Measurements from ENCODE around the gene GGCX. TPM values are rescaled to one million over a fixed set of nuclear protein-coding genes. Genes with fewer than 3 reads are reported as not detected.
A peak's percentile ranks its signal among the peaks of the same experiment; 100 is the strongest.

GGCX gene
- total and polyA plus RNA-seq, 9 of the 15 experiments (the other 6 are each of a cell fraction or from before 2014, with no cell fraction given) = 14.4 to 47.1 (median 28.1) TPM

GRCh38 chr2:85577386-85578242 lies 16.3 kb upstream of the GGCX start, which contains the start of gene VAMP8 (continued):
- TF ChIP-seq POLR3G (IDR thresholded peaks at IDR 0.05; ENCODE audit: extremely low read depth, insufficient read length, insufficient replicate concordance) = no peak
- TF ChIP-seq NONO (IDR thresholded peaks at IDR 0.05; ENCODE audit: low read depth in 2 of 2, low read length in 1 of 2) = no peak
- TF ChIP-seq E2F8 (IDR thresholded peaks at IDR 0.05; ENCODE audit: low read depth, partially characterized antibody) = no peak
- TF ChIP-seq MCM2 (IDR thresholded peaks at IDR 0.05; ENCODE audit: low read depth) = no peak
- no peak; the same call in 1 of the 2 replicates for TF ChIP-seq BACH1 (tag; IDR thresholded peaks at IDR 0.05)
- TF ChIP-seq NRF1 (conservative IDR thresholded peaks at IDR 0.05 in 1 of 2, IDR thresholded peaks at IDR 0.05 in 1 of 2) = peak; percentile 32 to 51; a peak in 3 of 4 replicates
- TF ChIP-seq ZNF584 (CRISPR knock-in tag; IDR thresholded peaks at IDR 0.05; ENCODE audit: low read depth) = no peak
- no peak; the same call in 1 of the 2 replicates for TF ChIP-seq ZNF263 (CRISPR knock-in tag; IDR thresholded peaks at IDR 0.05; ENCODE audit: borderline replicate concordance)
- no peak for TF ChIP-seq ZNF431 (CRISPR knock-in tag; IDR thresholded peaks at IDR 0.05)
- peak; percentile 54; the same call in 1 of the 2 replicates for TF ChIP-seq NFRKB (IDR thresholded peaks at IDR 0.05; ENCODE audit: low read depth)
- TF ChIP-seq ZNF830 (CRISPR knock-in tag; IDR thresholded peaks at IDR 0.05) = no peak
- TF ChIP-seq MYNN (IDR thresholded peaks at IDR 0.05) = no peak
- no peak for TF ChIP-seq MYNN (CRISPR knock-in tag; IDR thresholded peaks at IDR 0.05)
- no peak for TF ChIP-seq PRPF4 (IDR thresholded peaks at IDR 0.05; ENCODE audit: insufficient read depth, low read depth, low read length, poor library complexity, severe bottlenecking)
- no peak for TF ChIP-seq E2F1 (CRISPR knock-in tag; IDR thresholded peaks at IDR 0.05)
- no peak for TF ChIP-seq BCOR (IDR thresholded peaks at IDR 0.05)
- TF ChIP-seq RBM22 (IDR thresholded peaks at IDR 0.05; ENCODE audit: low read depth, low read length, poor library complexity, severe bottlenecking) = no peak
- no peak for TF ChIP-seq NFATC3 (IDR thresholded peaks at IDR 0.05)
- no peak for TF ChIP-seq EHMT2 (IDR thresholded peaks at IDR 0.05)
- peak; percentile 53 for TF ChIP-seq TAF7 (tag; IDR thresholded peaks at IDR 0.05)
- TF ChIP-seq DIDO1 (tag; IDR thresholded peaks at IDR 0.05; ENCODE audit: low read depth) = no peak
- TF ChIP-seq ZNF282 (CRISPR knock-in tag; IDR thresholded peaks at IDR 0.05) = no peak
- TF ChIP-seq ZNF347 (CRISPR knock-in tag; IDR thresholded peaks at IDR 0.05; ENCODE audit: low read depth) = no peak
- no peak for TF ChIP-seq NR4A1 (CRISPR knock-in tag; IDR thresholded peaks at IDR 0.05)
- TF ChIP-seq NR4A1 (tag; IDR thresholded peaks at IDR 0.05) = no peak

Measured in K562 (cell line).